CD4-positive, alpha-beta T cell treated with Interferon alpha-2 for 1 hour (primary cell): ENCODE data around the gene VPS4B.
"Not testable (repeated sequence)": the region's sequence is repeated elsewhere in the genome, so short reads cannot be mapped to it uniquely, and the experiment has no call there.

Source experiments
- DNase-seq, 2 donors: peaks; one replicate each; pipeline ENCODE4 v3.0.0-alpha.2; 2020 to 2022

The VPS4B gene

GRCh38 chr18:63366213-63367052 lies 55.8 kb downstream of the VPS4B start:
- DNase-seq, result peak; percentile 69 to 79

GRCh38 chr18:63365876-63366212 lies 56.4 kb downstream of the VPS4B start:
- peak in 1 of 2 donors; percentile 16 for DNase-seq

GRCh38 chr18:63363951-63364350 lies 58.3 kb downstream of the VPS4B start:
- DNase-seq, result peak; percentile 39 to 69

- DNase-seq, result not testable (repeated sequence)
Measured at GRCh38 chr18:63363420-63363819, 58.9 kb downstream of the VPS4B start.

GRCh38 chr18:63356272-63356896 lies 65.9 kb downstream of the VPS4B start:
- DNase-seq, result no peak

GRCh38 chr18:63350230-63350629 lies 72.0 kb downstream of the VPS4B start:
- no peak for DNase-seq

GRCh38 chr18:63348508-63349136 lies 73.7 kb downstream of the VPS4B start:
- no peak for DNase-seq

GRCh38 chr18:63346480-63347183 lies 75.6 kb downstream of the VPS4B start:
- no peak for DNase-seq

- DNase-seq, result no peak
Measured at GRCh38 chr18:63346031-63346430, 76.2 kb downstream of the VPS4B start.

- no peak for DNase-seq
Measured at GRCh38 chr18:63344918-63345317, 77.4 kb downstream of the VPS4B start.

GRCh38 chr18:63344263-63344662 lies 78.0 kb downstream of the VPS4B start:
- no peak for DNase-seq

GRCh38 chr18:63342206-63342605 lies 80.1 kb downstream of the VPS4B start:
- DNase-seq, result peak; percentile 30 to 50

GRCh38 chr18:63339920-63340484 lies 82.3 kb downstream of the VPS4B start:
- peak; percentile 38 to 66 for DNase-seq
